CD4-positive, alpha-beta T cell (primary cell): ENCODE results near the gene RPL13A. TPM values are rescaled to one million over a fixed set of nuclear protein-coding genes. Genes with fewer than 3 reads are reported as not detected.
A peak's percentile ranks its signal among the peaks of the same experiment; 100 is the strongest.

Source experiments
- ATAC-seq: fragments of 200-7000 bp; cut with Tn5 transposase; one replicate; pipeline ENCODE4 v1.10.0; 2022; ENCODE audit warnings: mild to moderate bottlenecking; ENCODE audit not compliant: poor library complexity
- CTCF ChIA-PET: fragments of 350-600 bp; sonication (Branson Sonifier 250); formaldehyde crosslinking; loops from one replicate; lab custom pipeline; 2021; ENCODE audit warnings: antibody characterized with exemption, inconsistent platforms; lab: Charles Lee
- POLR2A ChIA-PET: fragments of 350-600 bp; sonication (Branson Sonifier 250); formaldehyde crosslinking; loops from one replicate; lab custom pipeline; 2021; ENCODE audit warnings: antibody characterized with exemption, inconsistent platforms; lab: Charles Lee
- DNase-seq, 14 experiments: peaks; one replicate each; pipeline ENCODE4 v3.0.0-alpha.2; 2013 to 2020; ENCODE audit warnings: mixed read lengths in 2 of 14
- H3K27ac ChIP-seq, 2 donors: one replicate each; pipeline versions ENCODE4 v1.5.1 to v1.7.0; 2013; ENCODE audit warnings: low read length in 2 of 2, low read depth in 1 of 2, mild to moderate bottlenecking in 1 of 2
- H3K27me3 ChIP-seq, 2 experiments: 1 replicate in 1 of 2; 2 replicates in 1 of 2; pipeline versions ENCODE4 v1.6.1 to v1.7.0; 2013; ENCODE audit warnings: low read length in 2 of 2, control low read depth in 1 of 2, mild to moderate bottlenecking in 1 of 2, moderate library complexity in 1 of 2; ENCODE audit not compliant: insufficient read depth in 2 of 2, control insufficient read depth in 1 of 2
- H3K36me3 ChIP-seq: one replicate; pipeline ENCODE4 v1.6.1; 2013; ENCODE audit warnings: low read length, control low read depth; ENCODE audit not compliant: insufficient read depth
- H3K4me1 ChIP-seq: one replicate; pipeline ENCODE4 v1.6.1; 2013; ENCODE audit warnings: low read length, control low read depth; ENCODE audit not compliant: insufficient read depth
- H3K4me3 ChIP-seq: one replicate; pipeline ENCODE4 v1.5.1; 2013; ENCODE audit warnings: mild to moderate bottlenecking, low read length, moderate library complexity
- H3K9me3 ChIP-seq, 2 experiments: 1 replicate in 1 of 2; 2 replicates in 1 of 2; pipeline versions ENCODE4 v1.6.1 to v1.7.0; 2013; ENCODE audit warnings: low read length in 2 of 2, mild to moderate bottlenecking in 2 of 2, control low read depth in 1 of 2, moderate library complexity in 1 of 2; ENCODE audit not compliant: control insufficient read depth in 1 of 2, insufficient read depth in 1 of 2
- H3K27ac Mint-ChIP-seq: one replicate; pipeline ENCODE4 v1.8.0; 2020; ENCODE audit warnings: mixed read lengths
- H3K27me3 Mint-ChIP-seq: one replicate; pipeline ENCODE4 v1.8.0; 2021; ENCODE audit warnings: mixed read lengths
- H3K36me3 Mint-ChIP-seq: one replicate; pipeline ENCODE4 v1.8.0; 2021; ENCODE audit warnings: low read depth, mixed read lengths
- H3K4me1 Mint-ChIP-seq: one replicate; pipeline ENCODE4 v1.8.0; 2021; ENCODE audit warnings: low read depth, mixed read lengths
- H3K4me3 Mint-ChIP-seq: one replicate; pipeline ENCODE4 v1.8.0; 2020; ENCODE audit warnings: mild to moderate bottlenecking, mixed read lengths
- H3K9me3 Mint-ChIP-seq: one replicate; pipeline ENCODE4 v1.8.0; 2020; ENCODE audit warnings: mixed read lengths
- intact Hi-C, 2 experiments: fragments of 100-400 bp; cut with DNase I in 1 of 2; cut with micrococcal nuclease in 1 of 2; formaldehyde crosslinking; loops; one replicate each; pipeline versions ENCODE4 v1.15.1 to v1.9.0; 2023 to 2025; cut with DNase I, micrococcal nuclease
- total RNA-seq, 174 experiments: library from RNA in 2 of 174; stranded (reverse) in 2 of 174; gene quantifications; one replicate each; pipeline ENCODE4 v1.2.3 and lab custom pipeline; 2021 to 2026
- TF ChIP-seq, protein P1 (sequence below): fragments of 200-600 bp; IDR thresholded peaks from one replicate; pipeline ENCODE4 v1.8.0; 2022; ENCODE audit warnings: antibody characterized with exemption, mild to moderate bottlenecking

RPL13A gene
- total RNA-seq, 2 experiments from 2014 or later: 5,328 to 5,481 TPM

DNA sequence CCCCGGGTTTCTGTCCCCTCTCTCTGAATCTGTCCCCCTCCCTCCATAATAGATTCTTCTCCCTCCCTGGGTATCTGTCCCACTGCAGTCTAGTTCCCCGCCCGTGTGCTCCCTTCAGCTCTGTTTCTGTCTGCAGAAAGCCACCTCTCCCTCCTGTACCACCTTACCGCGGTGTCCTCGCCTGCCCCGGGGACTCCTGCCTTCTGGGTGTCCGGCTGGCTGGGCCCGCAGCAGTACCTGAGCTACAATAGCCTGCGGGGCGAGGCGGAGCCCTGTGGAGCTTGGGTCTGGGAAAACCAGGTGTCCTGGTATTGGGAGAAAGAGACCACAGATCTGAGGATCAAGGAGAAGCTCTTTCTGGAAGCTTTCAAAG, 26.3 kb downstream of the RPL13A start:
- H3K27me3 Mint-ChIP-seq: no peaks in the 10 kb centered on the region
- ChIA-PET CTCF (interaction anchor here (1.6 to 1.9 kb wide), 2 partner anchors 33 to 57 kb away, joined by 8 to 10 read pairs; no protein-coding TSS in a partner anchor), POLR2A (interaction anchor here (0.8 to 2.2 kb wide), 8 partner anchors 14 to 66 kb away, joined by 3 to 9 read pairs (median 7); partner anchors contain the start of genes NOSIP, RCN3 and RPS11)
- H3K4me1 Mint-ChIP-seq: peaks cover 46% of the 10 kb centered on the region
- Histone ChIP-seq H3K27me3 (no peaks in the 10 kb centered on the region), H3K4me3 (peak overlapping the region; percentile 60), H3K4me1 (peaks cover 44% of the 10 kb centered on the region), H3K36me3 (no peaks in the 10 kb centered on the region), H3K9me3 (no peaks in the 10 kb centered on the region), H3K27ac (peak overlapping the region in 1 of 2 donors; percentile 46)
- ATAC-seq (peak; percentile 11), DNase-seq (peak in 1 of 14 experiments; percentile 24)
- intact Hi-C loops: loop anchor here in 1 of 2 experiments (2.0 kb wide), 1 partner anchor 15 kb away; the partner anchor contains the start of gene RCN3
- peaks cover 5% of the 10 kb centered on the region for H3K36me3 Mint-ChIP-seq
- H3K27ac Mint-ChIP-seq: peak overlapping the region; percentile 82
- peak overlapping the region; percentile 90 for H3K4me3 Mint-ChIP-seq
- TF ChIP-seq, protein P1, sequence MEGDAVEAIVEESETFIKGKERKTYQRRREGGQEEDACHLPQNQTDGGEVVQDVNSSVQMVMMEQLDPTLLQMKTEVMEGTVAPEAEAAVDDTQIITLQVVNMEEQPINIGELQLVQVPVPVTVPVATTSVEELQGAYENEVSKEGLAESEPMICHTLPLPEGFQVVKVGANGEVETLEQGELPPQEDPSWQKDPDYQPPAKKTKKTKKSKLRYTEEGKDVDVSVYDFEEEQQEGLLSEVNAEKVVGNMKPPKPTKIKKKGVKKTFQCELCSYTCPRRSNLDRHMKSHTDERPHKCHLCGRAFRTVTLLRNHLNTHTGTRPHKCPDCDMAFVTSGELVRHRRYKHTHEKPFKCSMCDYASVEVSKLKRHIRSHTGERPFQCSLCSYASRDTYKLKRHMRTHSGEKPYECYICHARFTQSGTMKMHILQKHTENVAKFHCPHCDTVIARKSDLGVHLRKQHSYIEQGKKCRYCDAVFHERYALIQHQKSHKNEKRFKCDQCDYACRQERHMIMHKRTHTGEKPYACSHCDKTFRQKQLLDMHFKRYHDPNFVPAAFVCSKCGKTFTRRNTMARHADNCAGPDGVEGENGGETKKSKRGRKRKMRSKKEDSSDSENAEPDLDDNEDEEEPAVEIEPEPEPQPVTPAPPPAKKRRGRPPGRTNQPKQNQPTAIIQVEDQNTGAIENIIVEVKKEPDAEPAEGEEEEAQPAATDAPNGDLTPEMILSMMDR: no peak
- H3K9me3 Mint-ChIP-seq: no peaks in the 10 kb centered on the region

DNA sequence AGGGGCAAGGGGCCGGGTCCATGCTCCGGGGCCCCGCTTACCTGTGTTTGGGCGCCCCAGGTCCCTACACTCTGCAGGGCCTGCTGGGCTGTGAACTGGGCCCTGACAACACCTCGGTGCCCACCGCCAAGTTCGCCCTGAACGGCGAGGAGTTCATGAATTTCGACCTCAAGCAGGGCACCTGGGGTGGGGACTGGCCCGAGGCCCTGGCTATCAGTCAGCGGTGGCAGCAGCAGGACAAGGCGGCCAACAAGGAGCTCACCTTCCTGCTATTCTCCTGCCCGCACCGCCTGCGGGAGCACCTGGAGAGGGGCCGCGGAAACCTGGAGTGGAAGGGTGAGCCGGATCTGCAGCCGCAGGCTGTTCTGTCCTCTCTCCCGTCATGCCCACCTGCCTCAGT, 26.7 kb downstream of the RPL13A start:
- peak overlapping the region; percentile 90 for H3K4me3 Mint-ChIP-seq
- POLR2A ChIA-PET: interaction anchor here (0.6 to 2.2 kb wide), 8 partner anchors 12 to 66 kb away, joined by 3 to 9 read pairs (median 6); partner anchors contain the start of genes NOSIP and RPS11
- peaks cover 44% of the 10 kb centered on the region for H3K4me1 ChIP-seq

DNA sequence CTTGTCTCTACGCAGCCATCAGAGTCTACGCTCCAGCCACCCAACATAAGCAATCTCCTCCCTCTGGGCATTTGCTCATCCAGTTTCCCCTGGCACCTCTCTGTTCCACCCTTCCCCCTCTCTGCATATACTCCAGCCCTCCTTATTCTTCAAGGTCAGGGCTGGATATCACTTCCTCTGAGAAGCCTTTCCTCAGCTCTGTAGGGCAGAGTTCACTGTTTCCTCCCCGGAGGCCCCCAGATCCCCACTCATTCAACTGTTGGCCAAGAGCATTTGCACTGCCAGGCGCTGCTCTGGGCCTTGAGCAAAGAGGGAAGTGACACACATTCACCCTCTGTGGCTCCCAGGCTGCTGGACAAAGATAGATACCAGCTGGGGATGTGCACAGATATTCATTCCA, 28.4 kb downstream of the RPL13A start:
- Mint-ChIP-seq H3K27me3 (no peaks in the 10 kb centered on the region), H3K27ac (peak overlapping the region; percentile 76), H3K4me3 (peak overlapping the region; percentile 83), H3K9me3 (no peaks in the 10 kb centered on the region), H3K4me1 (peaks cover 48% of the 10 kb centered on the region), H3K36me3 (peaks cover 17% of the 10 kb centered on the region)
- intact Hi-C loops: no loop called here
- DNase-seq: peak in 2 of 14 experiments; percentile 57
- TF ChIP-seq, protein P1: no peak
- no peak for ATAC-seq
- H3K27me3 ChIP-seq: no peaks in the 10 kb centered on the region
- CTCF ChIA-PET: interaction anchor here (0.7 kb wide), 1 partner anchor 55 kb away, joined by 3 read pairs; no protein-coding TSS in a partner anchor
- peaks cover 2% of the 10 kb centered on the region for H3K36me3 ChIP-seq
- POLR2A ChIA-PET: interaction anchor here (0.6 to 1.0 kb wide), 2 partner anchors 9 to 12 kb away, joined by 3 to 4 read pairs; partner anchors contain the start of gene RCN3
- no peaks in the 10 kb centered on the region for H3K9me3 ChIP-seq
- no peak overlapping the region for H3K27ac ChIP-seq
- peaks cover 44% of the 10 kb centered on the region for H3K4me1 ChIP-seq
- no peak overlapping the region for H3K4me3 ChIP-seq

More for the DNA sequence above, 26.7 kb downstream of the RPL13A start:
- Histone ChIP-seq H3K27ac (peak overlapping the region in 1 of 2 donors; percentile 46), H3K9me3 (no peaks in the 10 kb centered on the region), H3K36me3 (no peaks in the 10 kb centered on the region), H3K4me3 (peak overlapping the region; percentile 60), H3K27me3 (no peaks in the 10 kb centered on the region)
- DNase-seq: peak in 1 of 14 experiments; percentile 17
- Mint-ChIP-seq H3K4me1 (peaks cover 48% of the 10 kb centered on the region), H3K27ac (peak overlapping the region; percentile 82), H3K36me3 (peaks cover 9% of the 10 kb centered on the region), H3K27me3 (no peaks in the 10 kb centered on the region), H3K9me3 (no peaks in the 10 kb centered on the region)
- intact Hi-C loops: no loop called here
- TF ChIP-seq, protein P1: no peak
- ATAC-seq: no peak
- CTCF ChIA-PET: interaction anchor here (1.6 to 1.9 kb wide), 2 partner anchors 33 to 57 kb away, joined by 8 to 10 read pairs; no protein-coding TSS in a partner anchor
